Measurements from ENCODE around the gene PKDCC.

Gene PKDCC

DNA sequence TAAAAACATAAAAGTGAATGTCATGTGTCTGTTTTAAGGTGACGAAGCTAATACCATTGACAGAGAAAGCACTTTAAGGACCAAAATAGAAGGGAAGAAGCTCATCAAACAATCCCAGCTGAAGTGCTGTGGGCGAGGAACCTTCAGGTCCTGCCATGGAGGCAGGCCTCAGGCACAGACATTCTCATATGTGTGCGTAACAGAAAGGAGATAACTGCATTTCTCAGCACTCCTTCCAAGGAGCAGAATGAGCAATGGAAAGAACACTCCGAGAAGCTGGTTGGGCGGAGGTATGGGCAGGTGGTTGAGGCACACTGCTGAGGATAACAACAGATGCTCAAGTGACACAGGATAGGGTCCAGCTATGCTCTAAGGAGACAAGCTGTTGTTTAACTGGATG, 42.4 kb downstream of the PKDCC start:
- no peak for DNase-seq

DNA sequence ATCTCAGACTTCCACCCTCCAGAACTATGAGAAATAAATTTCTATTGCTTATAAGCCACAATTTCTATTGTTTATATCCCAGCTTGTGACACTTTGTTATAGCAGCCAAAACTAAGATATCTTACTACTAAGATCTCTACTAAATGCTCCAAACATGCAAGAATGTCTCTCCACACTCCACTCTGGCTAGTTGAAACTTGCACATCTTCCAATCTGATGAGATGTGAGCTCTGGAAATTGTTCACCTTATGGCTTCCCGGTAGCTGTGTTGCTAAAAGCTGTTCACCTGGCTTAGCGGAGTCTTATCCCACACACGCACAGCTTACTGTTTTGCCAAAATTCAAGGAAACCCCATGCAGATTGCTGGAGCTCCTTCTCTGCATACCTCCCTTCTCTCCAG, 43.9 kb downstream of the PKDCC start:
- DNase-seq = no peak

DNA sequence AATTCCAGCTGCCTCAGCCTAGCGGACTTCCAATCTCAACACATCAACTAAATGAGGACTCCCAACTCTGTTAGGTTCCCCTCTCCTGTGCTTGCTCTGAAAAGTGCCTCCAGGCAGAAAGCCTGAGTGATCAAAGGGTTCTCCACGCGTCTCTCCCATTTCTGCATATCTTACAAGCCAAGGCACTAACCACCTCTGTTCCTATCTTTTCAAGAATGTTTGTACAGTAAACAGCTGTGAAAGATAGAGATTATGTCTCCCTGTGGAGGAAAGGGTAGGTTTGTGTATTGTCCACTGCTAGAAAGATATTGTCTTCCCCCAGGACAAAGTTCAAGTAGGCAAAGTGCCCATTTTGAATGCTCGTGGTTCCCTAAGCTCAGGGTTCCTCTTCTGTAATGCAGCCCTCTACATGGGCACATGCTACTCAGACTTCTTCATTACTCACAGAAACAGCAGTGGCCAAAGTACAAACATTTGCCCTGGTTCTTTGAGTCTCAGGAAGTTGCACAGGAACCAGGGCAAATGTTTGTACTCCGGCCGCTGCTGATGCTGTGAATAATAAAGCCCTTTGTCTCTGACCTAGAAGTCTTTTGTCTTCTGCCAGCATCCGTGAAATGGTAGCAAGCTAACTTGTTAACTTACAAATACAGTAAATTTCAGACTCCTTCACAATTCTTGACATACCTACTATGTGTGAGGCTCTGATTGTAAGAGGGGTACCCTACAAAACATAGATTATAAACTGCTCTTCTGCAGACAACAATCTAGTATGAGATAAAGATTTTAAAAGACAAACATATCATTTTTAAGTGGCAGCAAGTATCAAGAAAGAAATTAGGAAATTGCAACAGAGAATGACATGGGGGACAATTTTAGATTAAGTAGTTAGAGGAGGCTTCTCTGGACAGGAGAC, 44.5 kb downstream of the PKDCC start:
- no peak for DNase-seq

DNA sequence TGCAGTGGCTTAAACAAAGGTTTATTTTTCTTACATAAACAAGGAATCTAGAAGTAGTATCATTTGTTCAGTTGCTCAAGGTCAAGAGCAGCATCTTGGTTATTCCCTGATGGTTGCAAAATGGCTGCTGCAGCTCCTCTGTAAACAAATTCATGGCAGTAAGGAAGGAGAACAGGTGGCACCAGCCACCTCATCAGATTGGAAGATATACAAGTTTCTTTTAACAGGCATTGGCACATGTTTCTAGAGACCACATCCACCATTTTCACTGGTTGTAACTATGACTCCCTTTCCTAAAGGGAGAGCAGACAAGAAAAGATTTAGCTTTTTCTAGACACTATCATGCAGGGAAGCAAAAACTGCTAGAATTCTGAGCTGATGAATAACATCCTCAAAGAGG, 46.3 kb downstream of the PKDCC start:
- DNase-seq = no peak

DNA sequence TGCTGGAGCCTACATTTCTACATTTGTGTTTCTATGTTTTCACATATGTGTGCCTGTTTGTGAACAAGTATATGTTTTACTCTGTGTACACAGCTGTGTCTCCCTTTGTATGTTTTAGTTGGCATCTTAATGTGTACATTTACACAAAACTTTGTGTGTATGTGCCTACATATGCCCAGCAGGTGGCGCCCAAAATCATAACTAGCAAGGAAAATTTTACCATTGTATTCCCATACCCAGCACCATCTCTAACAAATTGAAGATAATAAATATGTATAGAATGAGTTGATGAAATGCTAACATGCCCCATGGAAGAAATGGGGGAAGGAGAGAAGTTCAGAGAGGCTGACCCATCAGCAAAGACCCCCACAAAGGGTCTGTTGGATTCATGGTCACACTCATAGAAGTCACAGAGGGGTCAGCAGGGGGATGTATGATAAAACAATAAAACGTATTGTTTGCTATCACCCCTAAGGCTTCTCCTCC, 48.1 kb downstream of the PKDCC start:
- DNase-seq = no peak

DNA sequence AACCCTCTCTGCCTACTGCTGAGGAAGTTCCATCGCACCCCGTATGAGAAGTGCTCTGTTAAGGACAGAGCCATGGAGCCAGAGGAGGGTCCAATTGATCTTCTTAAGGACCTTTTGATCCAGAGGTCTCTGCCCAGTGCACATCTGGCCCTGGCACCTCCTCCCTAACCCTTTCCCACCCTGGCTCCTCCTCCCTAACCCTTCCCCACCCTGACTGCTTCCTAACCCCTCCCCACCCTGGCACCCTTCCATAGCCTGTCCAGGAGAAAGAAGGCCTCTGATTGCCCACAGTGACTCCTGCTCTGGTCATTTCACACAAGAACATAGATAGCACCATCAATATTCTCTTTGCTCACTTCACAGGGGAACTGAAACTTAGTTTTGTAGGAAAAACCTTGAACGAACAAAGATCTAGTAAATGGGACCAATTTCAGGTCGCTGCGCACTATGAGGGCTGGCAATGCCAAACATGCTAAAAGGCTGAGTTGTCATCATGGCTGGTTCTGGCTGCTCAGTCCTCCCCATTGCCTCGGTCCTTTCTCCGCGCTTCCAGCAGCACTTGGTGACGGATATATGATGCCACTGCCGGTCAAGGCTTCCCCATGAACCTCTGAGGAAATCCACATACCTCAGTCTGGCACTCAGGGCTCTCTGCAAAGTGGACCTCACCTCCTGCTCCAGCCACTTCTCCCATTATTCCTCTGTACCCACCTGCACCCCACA, 49.2 kb downstream of the PKDCC start:
- no peak for DNase-seq

DNA sequence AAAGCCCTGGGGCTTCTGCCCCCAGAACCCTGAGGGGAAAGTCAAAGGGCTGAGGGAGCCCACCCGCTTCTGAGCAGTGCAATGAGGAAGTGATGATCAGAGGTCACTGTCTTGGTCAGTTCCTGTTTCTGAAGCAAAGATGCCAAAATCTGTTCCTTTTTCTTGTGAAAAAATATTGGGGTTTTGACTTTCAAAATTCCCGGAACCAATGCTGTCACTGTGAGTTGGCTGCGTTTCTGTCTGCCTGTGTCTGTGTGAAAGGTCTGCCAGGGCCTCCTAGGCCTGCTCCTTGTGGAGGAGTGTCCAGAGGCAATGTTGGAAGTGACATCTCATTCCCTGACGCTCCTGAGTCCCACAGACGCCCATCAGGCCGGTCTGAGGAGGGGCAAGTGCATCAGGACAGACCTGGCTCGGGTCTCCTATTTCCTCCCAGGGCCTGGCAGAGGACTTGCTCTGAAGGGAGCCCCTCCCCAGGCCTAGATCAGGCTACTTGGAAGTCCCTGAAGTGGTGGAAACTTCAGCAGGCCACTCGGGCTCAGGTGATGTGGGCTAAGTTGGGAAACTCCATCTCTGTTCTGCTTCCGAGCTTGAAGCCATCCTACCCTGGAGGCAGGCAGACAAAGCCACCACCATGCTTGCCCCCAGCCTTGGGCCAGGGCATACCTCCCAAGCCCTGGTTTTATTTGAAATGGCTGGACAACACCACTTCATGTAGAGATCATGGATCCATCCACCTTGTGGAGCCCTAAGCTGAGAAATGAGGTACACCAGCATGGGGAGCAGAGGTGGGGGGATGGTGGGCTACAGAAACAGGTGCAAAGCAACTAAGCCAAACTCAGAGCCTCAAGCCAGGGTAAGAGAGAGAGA, 51.0 kb downstream of the PKDCC start:
- DNase-seq = no peak

DNA sequence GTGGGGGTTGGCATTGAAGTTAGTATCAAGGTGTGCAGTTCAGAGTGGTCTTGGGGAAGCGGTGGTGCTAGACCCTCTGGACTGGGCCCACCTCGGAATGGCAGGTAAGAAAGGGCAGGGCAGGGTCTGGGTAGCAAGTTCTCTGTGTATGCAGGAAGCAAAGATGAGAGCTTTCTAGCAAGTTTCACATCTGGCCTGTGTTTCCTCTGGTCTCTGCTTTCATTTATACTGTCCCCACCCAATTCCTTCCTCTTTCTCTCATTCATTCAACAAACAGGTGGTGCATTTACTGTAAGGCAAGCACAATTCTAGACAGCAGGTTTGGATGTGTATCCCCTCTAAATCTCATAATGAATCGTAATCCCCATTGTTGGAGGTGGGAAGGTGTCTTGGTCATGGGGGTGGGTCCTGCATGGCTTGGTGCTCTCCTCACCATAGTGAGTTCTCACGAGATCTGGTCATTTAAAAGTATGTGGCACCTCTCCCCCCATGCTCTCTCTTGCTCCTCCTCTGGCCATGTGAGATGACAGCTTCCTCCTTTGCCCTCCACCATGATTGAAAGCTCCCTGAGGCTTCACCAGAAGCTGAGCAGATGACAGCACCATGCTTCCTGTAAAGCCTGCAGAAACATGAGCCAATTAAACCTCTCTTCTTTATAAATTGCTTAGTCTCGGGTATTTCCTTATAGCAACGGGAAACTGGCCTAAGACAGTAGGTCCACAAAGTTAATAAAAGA, 51.8 kb downstream of the PKDCC start:
- no peak for DNase-seq

DNA sequence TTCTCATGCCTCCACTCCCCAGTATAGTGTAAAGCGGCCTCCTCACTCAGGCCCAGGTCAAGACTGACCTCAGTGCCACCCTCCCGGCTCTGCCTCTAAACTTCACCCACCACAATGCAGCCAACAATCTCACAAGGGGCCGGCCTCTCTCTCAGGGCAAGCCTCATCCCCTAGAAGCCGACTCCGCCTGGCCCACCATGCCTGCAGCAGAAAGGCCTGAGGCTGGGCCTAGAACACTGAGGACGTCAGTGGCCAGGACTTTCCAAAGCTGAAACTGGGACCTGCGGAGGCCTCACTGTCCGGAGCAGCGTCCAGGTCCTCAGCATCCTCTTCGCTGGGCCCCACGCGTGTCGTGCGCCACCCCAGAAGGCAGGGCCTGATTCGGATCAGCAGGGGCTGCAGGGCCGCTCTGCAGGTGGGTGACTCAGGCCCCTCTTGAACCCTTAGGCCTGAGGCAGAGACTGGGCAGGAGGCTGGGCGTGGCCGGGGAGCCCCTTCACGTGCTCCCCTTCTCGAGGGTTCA, 52.9 kb downstream of the PKDCC start:
- DNase-seq = no peak

DNA sequence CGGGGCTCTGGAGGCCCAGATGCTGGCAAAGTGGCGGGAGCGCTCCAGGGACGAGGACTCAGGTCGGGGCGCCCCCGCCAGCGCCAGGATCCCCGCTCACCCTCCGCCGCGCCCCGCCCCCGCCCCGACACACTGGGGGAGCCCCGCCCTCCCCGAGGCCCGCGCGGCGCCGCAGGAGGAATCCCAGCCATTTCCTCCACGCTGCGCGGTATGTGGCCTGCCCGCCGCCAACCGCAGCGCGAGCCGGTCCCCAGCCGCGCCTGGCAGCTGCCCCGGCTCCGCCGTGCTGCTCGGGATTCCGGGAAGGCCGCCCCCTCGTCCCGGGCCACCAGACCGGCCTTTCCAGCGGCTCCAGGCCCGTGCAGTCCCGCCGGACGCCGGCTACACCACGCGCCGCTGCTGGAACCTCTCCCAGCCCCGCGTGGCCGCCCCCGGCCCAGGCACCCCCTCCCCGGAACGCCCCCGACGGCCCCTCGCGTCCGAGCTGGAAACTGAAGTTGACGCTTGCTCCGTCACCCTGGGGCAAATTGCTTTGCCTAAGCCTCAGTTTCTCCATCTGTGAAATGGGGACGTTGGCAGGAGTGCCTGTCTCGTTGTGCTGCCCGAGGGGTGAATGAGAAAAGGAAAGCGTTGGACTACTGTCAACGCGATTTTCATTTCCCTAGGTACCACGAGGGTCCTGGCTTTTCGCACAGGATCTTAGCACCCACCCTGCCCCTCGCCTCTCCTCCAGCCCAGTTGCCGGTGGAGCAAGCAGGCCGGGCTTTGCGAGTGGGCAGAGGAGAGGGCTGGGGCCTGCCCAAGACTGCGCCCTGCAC, 53.6 kb downstream of the PKDCC start:
- DNase-seq = no peak

DNA sequence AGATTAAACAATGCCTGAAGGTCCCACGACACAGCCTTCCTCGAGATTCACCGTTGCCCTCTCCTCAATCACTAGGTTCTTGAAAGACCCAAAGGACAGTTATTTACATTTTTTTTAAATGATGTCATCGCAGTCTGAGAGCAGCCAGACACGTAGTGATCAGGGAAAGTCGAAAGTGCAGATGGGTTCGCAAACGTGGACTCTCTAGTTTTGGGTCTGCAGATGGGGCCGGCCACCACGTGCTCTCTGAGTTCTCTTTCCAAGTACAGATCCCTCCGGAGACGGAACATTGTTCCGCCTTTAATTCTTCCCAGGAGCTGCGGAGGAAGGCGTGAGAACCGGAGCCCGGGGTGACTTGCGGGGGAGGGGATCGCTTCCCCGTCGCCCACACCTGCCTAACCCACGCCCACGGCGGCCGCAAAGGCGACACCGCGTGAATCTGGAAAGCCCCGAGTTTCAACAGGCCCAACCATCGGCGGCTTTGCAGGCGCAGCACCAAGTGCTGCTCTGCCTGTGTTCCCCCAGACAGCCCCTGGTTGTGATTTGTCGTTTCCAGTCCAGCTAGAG, 54.3 kb downstream of the PKDCC start:
- no peak for DNase-seq

DNA sequence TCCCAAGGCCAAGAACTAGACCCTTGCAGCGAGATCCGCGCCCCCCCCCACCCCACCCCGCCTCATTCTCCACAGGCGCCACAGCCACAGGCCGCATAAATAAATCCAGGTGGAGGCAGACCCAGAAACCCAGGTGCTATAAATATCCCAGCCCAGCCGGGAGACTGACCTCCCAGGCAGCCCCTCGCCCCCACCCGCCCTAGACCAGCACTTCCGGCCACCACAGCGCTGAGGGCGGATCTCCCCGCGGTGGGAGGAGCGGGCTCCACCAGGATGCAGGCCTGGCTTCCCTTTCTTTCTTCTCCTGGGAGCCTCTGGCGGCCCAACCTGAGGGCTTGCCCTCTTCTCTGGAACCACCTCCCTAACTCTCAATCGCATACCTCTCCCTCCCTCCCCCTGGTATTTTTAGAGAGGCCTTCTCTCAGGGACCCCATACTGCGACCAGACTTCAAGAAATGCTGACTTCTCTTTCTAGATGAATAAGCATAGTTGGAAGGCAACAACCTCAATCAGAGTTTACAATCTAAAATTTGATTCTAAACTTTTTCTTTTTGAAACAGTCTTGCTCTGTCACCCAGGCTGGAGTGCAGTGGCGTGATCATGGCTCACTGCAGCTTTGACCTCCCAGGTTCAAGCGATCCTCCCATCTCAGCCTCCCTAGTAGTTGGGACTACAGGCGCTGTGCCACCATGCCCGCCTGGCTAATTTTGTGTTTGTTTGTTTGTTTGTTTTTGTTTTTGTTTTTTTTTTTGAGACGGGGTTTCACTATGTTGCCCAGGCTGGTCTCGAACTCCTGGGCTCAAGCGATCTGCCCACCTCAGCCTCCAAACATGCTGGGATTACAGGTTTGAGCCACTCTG, 55.0 kb downstream of the PKDCC start:
- DNase-seq = no peak

DNA sequence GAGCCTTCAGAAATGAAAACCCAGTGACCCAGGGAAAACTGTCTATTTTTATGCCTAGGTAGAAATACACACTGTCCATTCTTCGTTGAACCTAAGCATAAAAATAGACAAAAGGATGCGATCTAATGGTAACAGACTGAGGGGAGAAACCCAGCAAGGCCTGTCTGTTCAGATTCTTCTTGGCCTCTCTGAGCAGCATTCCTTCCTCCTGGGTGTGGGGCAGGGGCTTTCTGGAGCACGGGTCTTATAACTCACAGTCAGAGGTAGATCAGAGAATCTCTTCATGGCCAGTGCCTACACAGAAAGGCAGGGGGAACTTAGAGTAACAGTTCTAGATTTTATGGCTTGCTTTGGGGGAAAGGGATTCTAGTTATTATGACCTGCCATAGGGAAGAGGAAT, 56.0 kb downstream of the PKDCC start:
- no peak for DNase-seq

DNA sequence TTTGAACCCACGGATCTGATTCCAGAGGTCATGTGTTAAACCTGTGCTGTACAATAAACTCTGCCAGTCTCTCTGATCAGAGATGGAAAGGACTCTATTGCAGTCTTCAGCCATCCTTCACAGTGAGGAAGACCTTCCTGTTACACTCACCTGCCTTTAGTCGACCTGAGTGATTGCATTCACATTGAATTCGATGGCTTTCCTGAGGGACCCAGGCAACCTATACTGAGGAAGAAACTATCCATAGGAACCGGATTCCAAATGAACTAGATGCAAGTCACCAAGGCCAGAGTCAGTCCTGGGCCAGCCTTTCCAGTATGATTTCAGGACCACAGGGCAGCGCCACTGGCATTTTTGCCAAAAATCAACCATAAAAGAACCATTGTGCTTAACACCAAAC, 56.8 kb downstream of the PKDCC start:
- no peak for DNase-seq

DNA sequence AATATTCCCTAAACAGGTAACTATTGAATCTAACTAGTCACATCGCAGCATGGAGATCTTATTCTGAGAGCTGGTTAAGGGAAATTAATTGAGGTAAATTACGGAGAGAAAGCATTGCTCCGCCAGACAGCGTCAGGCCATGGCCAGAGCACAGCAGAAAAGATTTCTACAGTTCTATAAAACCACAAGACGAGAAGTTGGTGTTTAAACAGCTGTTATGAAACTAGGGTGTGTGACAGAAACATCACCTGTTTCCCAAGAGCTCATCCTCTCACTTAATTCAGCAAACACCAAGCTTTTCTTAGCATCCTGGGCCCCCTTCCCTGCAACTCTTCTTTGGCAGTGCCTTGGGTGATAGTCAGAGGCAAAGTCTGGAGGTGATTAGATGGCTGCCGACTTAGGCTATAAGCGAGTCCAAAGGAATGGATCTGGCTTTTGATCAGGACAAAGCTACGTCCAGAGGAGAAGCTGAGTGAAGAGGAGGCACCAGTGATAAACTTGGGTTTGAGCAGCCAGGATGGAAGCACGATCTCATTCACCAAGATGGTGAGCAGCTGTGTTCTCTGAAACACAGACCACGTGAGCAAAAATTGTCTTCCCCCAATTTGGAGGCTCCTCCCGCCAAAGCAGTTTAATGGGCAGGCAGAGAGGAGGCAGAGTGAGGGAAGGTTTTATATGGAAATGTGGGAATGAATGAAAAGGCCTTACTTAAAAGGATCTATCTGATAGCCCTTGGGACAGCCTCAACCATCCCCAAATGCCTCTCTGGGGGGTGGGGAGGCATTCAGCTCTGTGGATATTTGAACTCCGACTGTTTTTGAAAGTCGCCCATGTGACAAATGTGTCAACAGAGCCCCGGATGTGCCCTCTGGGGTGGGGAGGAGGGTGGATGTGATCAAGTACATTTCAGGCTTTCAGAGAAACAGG, 57.8 kb downstream of the PKDCC start:
- DNase-seq = no peak

DNA sequence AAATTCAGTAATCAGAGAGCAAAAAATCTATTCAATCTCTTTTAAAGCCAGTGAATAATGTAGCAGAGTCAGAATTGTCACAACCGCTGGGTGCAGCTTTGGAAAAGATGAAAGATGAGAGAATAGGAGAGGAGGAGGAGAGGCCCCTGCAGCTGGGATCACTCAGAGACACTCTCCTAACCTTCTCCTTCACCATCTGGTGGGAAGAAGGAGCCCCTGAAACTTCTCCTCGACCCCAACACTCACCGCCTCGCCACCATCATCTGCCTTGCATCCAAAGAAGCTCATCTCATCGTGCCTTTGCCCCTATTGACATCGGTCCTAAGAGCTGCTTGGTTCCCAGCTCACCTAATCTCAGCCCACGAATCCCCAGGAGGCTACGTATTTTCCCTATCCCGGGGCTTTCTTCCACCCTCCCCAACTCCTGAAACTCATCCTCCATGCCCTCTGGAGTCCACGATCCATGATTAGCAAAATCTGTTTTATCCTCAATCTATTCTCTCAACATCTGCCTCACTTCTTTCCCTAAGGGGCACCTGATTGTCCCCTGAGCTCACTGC, 58.5 kb downstream of the PKDCC start:
- no peak for DNase-seq

DNA sequence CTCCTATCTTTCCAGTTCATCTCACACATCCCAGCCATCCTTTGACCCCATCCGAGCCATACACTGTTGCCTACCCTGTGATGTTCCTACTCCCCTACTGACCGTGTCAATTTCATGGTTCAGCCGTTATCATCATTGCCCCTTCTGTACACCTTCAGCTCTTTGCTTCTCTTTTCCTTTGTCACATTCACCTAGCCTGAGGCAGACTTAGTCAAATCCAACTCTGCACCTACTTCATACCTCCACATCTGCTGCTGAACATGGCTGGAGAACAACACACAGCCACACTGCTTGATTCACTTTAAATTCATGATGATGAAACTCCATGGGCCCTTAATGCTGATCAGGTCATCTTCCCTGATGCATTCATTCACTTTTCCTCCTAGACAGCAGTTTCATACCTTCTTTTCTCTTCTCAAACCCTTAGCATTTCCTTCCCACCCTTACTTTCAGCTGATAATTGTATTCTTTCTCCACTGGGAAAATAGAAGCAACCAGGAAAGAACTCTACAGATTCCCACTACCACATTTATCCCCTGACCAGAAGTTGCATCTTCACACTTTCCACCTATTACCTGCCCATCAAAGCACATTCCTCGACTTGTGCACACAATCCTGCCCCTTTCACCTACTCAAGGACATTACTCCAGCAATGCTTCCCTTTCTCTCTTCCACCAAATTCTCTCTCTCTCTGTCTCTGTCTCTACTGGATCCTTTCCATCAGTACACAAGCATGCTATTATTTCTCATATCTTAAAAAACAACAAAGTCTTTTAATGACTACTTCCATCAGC, 59.6 kb downstream of the PKDCC start:
- DNase-seq = no peak

Measured in GDM1 (cell line).